Astrocyte (in vitro differentiated cells and primary cell): ENCODE data around the gene CARD14. TPM values are rescaled to one million over a fixed set of nuclear protein-coding genes. Genes with fewer than 3 reads are reported as not detected.

Source experiments
- DNase-seq: peaks from one replicate; pipeline ENCODE4 v3.0.0-alpha.2; 2010; ENCODE audit warnings: low read depth
- FAIRE-seq: peaks from 2 replicates; lab custom pipeline; 2011; peaks lifted over from hg19 to GRCh38; lab: Jason Lieb, UNC
- H2AFZ ChIP-seq: 2 replicates; pipeline ENCODE4 v1.6.0; 2012; ENCODE audit warnings: low read depth, low read length, inconsistent platforms
- H3K27ac ChIP-seq: 2 replicates; pipeline ENCODE4 v1.5.1; 2011; ENCODE audit warnings: low read depth, low read length, inconsistent platforms
- H3K27me3 ChIP-seq: 2 replicates; pipeline ENCODE4 v1.6.0; 2011; ENCODE audit warnings: low read length, inconsistent platforms; ENCODE audit not compliant: insufficient read depth
- H3K36me3 ChIP-seq: 2 replicates; pipeline ENCODE4 v1.5.1; 2011; ENCODE audit warnings: low read length, inconsistent platforms; ENCODE audit not compliant: insufficient read depth
- H3K4me1 ChIP-seq: 2 replicates; pipeline ENCODE4 v1.5.1; 2011; ENCODE audit warnings: low read length, inconsistent platforms; ENCODE audit not compliant: insufficient read depth
- H3K4me2 ChIP-seq: 2 replicates; pipeline ENCODE4 v1.6.0; 2012; ENCODE audit warnings: low read length, inconsistent platforms
- H3K4me3 ChIP-seq: 2 replicates; pipeline ENCODE4 v1.5.1; 2011; ENCODE audit warnings: low read depth, mild to moderate bottlenecking, low read length, inconsistent platforms; ENCODE audit not compliant: insufficient read depth
- H3K79me2 ChIP-seq: 2 replicates; pipeline ENCODE4 v1.6.0; 2012; ENCODE audit warnings: mild to moderate bottlenecking, low read length, inconsistent platforms; ENCODE audit not compliant: insufficient read depth
- H3K9ac ChIP-seq: 2 replicates; pipeline ENCODE4 v1.6.0; 2012; ENCODE audit warnings: mild to moderate bottlenecking, low read length, inconsistent platforms
- H3K9me3 ChIP-seq: 2 replicates; pipeline ENCODE4 v1.5.1; 2012; ENCODE audit warnings: low read depth, mild to moderate bottlenecking, low read length, inconsistent platforms; ENCODE audit not compliant: insufficient read depth
- H4K20me1 ChIP-seq: 2 replicates; pipeline ENCODE4 v1.6.0; 2012; ENCODE audit warnings: low read length, inconsistent platforms; ENCODE audit not compliant: insufficient read depth
- H3K27ac Mint-ChIP-seq: one replicate; pipeline ENCODE4 v1.8.0; 2021; ENCODE audit warnings: mild to moderate bottlenecking, mixed read lengths; ENCODE audit not compliant: unreplicated experiment
- H3K27me3 Mint-ChIP-seq: one replicate; pipeline ENCODE4 v1.8.0; 2021; ENCODE audit warnings: low read depth, mixed read lengths; ENCODE audit not compliant: unreplicated experiment
- H3K36me3 Mint-ChIP-seq: one replicate; pipeline ENCODE4 v1.8.0; 2021; ENCODE audit warnings: low read depth, mixed read lengths; ENCODE audit not compliant: unreplicated experiment
- H3K4me1 Mint-ChIP-seq: one replicate; pipeline ENCODE4 v1.8.0; 2021; ENCODE audit warnings: low read depth, mixed read lengths; ENCODE audit not compliant: unreplicated experiment
- H3K4me3 Mint-ChIP-seq: one replicate; pipeline ENCODE4 v1.8.0; 2021; ENCODE audit warnings: mild to moderate bottlenecking, moderate library complexity, mixed read lengths; ENCODE audit not compliant: unreplicated experiment
- H3K9me3 Mint-ChIP-seq: one replicate; pipeline ENCODE4 v1.8.0; 2021; ENCODE audit warnings: mild to moderate bottlenecking, mixed read lengths; ENCODE audit not compliant: unreplicated experiment
- EZH2 ChIP-seq: IDR thresholded peaks from 2 replicates; pipeline ENCODE4 v1.6.1; 2012; ENCODE audit warnings: mild to moderate bottlenecking, low read length, inconsistent platforms; ENCODE audit not compliant: insufficient read depth
- total RNA-seq: library from RNA; stranded (reverse); gene quantifications from 2 replicates; pipeline ENCODE4 v1.2.1, GENCODE V29; 2021
- TF ChIP-seq, protein P1 (sequence below): IDR thresholded peaks from 2 replicates; pipeline ENCODE4 v1.5.1; 2011; ENCODE audit warnings: low read depth, mild to moderate bottlenecking, inconsistent platforms, low read length, moderate library complexity; ENCODE audit not compliant: insufficient read depth

CARD14 gene
- total RNA-seq, 1 donor from 2014 or later: not detected

DNA sequence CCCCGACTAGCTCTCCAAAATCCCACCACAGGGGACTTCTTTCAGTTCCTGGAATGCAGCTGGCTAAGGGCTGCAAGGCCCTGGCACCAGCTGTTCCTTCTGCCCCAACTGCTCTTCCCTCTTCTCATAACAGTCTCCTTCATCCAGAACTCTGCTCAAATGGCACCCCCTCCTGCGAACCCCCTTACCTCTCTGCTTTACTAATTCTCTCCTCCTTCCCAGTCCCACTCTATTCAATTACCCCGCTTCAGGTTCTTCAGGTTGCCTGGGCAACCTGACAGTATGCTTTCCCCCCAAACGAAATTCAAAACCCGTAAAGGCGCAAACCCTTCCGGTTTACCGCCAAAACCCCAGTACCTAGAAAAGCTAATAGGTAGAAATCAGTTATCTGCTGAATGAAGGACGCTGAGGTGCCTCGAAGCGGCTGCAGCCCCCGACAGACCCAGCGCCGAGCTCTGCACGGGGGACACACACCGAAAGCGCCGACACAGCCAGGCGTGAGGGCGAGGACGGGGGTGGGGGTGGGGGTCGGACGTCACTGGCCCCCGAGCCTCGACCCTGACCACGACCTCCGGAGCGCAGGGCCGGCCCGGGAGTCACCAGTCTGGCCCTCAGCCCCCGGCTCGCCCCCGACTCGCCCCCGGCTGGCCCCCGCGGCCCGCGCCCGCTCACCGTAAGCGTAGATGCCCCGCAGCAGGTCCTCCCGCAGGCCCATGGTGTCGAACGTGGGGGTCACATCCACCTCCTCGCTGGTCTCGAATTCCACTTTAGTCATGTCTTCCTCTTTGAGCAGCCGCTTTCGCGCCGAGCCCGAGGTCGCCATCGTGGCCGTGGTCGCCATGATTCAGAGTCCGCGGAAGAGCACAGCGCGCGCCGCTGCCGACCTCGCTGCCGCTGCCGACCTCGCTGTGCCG lies 23.5 kb upstream of the CARD14 start:
- no peaks in the 10 kb centered on the region for H3K9me3 ChIP-seq
- H3K9me3 Mint-ChIP-seq: no peaks in the 10 kb centered on the region
- H3K79me2 ChIP-seq: peaks cover 59% of the 10 kb centered on the region
- H3K36me3 Mint-ChIP-seq: peaks cover 7% of the 10 kb centered on the region
- peak overlapping the region; percentile 99 for H3K4me2 ChIP-seq
- H4K20me1 ChIP-seq: peaks cover 47% of the 10 kb centered on the region
- peaks cover 15% of the 10 kb centered on the region for H3K4me1 ChIP-seq
- H3K27me3 Mint-ChIP-seq: no peaks in the 10 kb centered on the region
- peak overlapping the region; percentile 94 for H3K4me3 Mint-ChIP-seq
- peaks cover 21% of the 10 kb centered on the region for H3K4me1 Mint-ChIP-seq
- peak overlapping the region; percentile 71 for H2AFZ ChIP-seq
- no peak for FAIRE-seq
- H3K27ac Mint-ChIP-seq: peak overlapping the region; percentile 80
- no peak for TF ChIP-seq EZH2
- TF ChIP-seq, protein P1, sequence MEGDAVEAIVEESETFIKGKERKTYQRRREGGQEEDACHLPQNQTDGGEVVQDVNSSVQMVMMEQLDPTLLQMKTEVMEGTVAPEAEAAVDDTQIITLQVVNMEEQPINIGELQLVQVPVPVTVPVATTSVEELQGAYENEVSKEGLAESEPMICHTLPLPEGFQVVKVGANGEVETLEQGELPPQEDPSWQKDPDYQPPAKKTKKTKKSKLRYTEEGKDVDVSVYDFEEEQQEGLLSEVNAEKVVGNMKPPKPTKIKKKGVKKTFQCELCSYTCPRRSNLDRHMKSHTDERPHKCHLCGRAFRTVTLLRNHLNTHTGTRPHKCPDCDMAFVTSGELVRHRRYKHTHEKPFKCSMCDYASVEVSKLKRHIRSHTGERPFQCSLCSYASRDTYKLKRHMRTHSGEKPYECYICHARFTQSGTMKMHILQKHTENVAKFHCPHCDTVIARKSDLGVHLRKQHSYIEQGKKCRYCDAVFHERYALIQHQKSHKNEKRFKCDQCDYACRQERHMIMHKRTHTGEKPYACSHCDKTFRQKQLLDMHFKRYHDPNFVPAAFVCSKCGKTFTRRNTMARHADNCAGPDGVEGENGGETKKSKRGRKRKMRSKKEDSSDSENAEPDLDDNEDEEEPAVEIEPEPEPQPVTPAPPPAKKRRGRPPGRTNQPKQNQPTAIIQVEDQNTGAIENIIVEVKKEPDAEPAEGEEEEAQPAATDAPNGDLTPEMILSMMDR: no peak
- no peaks in the 10 kb centered on the region for H3K27me3 ChIP-seq
- peak overlapping the region; percentile 79 for H3K4me3 ChIP-seq
- H3K9ac ChIP-seq: peak overlapping the region; percentile 94
- no peak for DNase-seq
- H3K36me3 ChIP-seq: peaks cover 26% of the 10 kb centered on the region
- peak overlapping the region; percentile 80 for H3K27ac ChIP-seq

DNA sequence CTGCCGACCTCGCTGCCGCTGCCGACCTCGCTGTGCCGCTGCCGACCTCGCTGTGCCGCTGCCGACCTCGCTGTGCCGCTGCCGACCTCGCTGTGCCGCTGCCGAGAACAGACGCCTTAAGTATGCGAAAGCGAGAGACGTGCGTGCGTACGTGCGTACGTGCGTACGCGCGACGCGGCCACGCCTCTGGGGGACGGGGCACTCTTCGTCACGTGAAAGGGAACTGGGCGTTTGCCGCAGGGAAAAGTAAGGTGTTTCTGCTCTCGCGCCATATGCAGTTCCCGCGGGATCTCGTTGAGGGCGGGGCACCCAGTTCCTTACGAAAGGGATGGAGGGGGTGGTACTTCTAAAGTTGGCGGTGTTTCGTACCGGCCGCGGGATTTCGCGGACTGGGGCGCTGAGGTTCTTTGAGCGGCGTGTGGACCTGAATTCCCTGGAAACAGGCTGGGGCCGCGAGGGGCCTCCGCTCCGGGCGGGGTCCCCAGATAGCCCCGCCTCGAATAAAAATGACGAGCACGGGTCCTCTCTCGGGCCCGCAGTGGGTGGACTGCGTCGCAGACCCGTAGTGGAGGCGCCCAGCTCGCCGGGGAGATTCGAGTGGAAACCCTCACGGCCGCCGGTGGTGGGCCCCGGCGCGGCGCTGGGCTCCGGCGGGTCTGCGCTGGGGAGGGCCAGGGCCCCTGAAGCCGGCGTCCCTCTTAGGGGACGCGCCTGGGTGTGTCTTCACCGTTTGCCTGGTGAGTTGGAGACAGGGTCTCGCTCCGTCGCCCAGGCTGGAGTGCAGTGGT lies 22.6 kb upstream of the CARD14 start, which contains the start of gene EIF4A3:
Gene EIF4A3 (minus strand): TSS at position 94 of the 788 bp plus-strand sequence. CDS start 167 bp downstream, outside the sequence.
- Histone ChIP-seq H4K20me1 (peaks cover 40% of the 10 kb centered on the region), H3K36me3 (peaks cover 18% of the 10 kb centered on the region), H2AFZ (peak within 1 kb of the TSS; percentile 72), H3K4me1 (peaks cover 24% of the 10 kb centered on the region), H3K27me3 (no peaks in the 10 kb centered on the region), H3K4me2 (peak within 1 kb of the TSS; percentile 99), H3K4me3 (peak within 1 kb of the TSS; percentile 79), H3K27ac (peak within 1 kb of the TSS; percentile 85), H3K9ac (peak within 1 kb of the TSS; percentile 94), H3K9me3 (no peaks in the 10 kb centered on the region), H3K79me2 (peaks cover 56% of the 10 kb centered on the region)
- Mint-ChIP-seq H3K4me1 (peaks cover 29% of the 10 kb centered on the region), H3K27me3 (no peaks in the 10 kb centered on the region), H3K36me3 (peaks cover 4% of the 10 kb centered on the region), H3K27ac (peak within 1 kb of the TSS; percentile 96), H3K9me3 (no peaks in the 10 kb centered on the region), H3K4me3 (peak within 1 kb of the TSS; percentile 94)
- DNase-seq: peak; percentile 97
- TF ChIP-seq EZH2: no peak
- no peak for FAIRE-seq

DNA sequence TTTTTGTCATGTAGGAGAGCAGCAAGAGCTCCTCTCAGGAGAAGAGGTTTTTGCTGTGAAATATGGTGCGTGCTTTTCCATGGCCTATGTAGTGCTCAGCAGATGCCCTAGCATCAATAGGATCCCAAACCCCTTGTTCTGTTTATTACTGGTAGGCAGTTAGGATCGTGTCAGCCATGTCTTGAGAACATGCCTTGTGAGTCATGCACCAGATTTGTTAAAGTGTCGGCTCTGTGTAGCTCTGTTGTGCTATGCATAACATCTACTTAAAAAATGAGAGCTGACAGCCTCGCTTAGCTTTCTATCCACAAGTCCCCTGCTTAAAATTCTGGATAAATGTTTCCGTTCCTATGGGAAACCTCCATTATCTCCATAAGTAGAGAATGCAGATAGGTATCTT lies 18.5 kb upstream of the CARD14 start:
- Histone ChIP-seq H2AFZ (peak overlapping the region; percentile 12), H3K4me1 (peaks cover 14% of the 10 kb centered on the region), H3K9ac (peak overlapping the region; percentile 35), H3K4me2 (peak overlapping the region; percentile 53), H3K27me3 (no peaks in the 10 kb centered on the region), H3K36me3 (no peaks in the 10 kb centered on the region), H3K27ac (peak overlapping the region; percentile 50), H3K79me2 (peaks cover 15% of the 10 kb centered on the region), H4K20me1 (peaks cover 1% of the 10 kb centered on the region), H3K4me3 (no peak overlapping the region), H3K9me3 (peaks cover 5% of the 10 kb centered on the region)
- Mint-ChIP-seq H3K27me3 (no peaks in the 10 kb centered on the region), H3K4me3 (no peak overlapping the region), H3K36me3 (peaks cover 2% of the 10 kb centered on the region), H3K9me3 (peaks cover 9% of the 10 kb centered on the region), H3K4me1 (peaks cover 19% of the 10 kb centered on the region), H3K27ac (peak overlapping the region; percentile 18)
- peak; percentile 90 for DNase-seq
- no peak for TF ChIP-seq EZH2
- TF ChIP-seq, protein P1: no peak
- FAIRE-seq: no peak
